Sigmoid colon (tissue), 4 donors: ENCODE measurements around the gene STON2.

ENCODE experiments used
- EP300 ChIP-seq, 4 donors: sonication (generic); formaldehyde crosslinking; IDR thresholded peaks; one replicate each; pipeline ENCODE4 v1.6.1; 2017; ENCODE audit warnings: antibody characterized with exemption in 4 of 4
- POLR2A ChIP-seq, 2 donors: fragments of 450-650 bp; IDR thresholded peaks; one replicate each; pipeline ENCODE4 v1.6.1; 2016; ENCODE audit warnings: antibody characterized with exemption in 2 of 2, mild to moderate bottlenecking in 2 of 2, moderate library complexity in 2 of 2
- POLR2AphosphoS5 ChIP-seq, 4 donors: sonication (generic); formaldehyde crosslinking; IDR thresholded peaks; one replicate each; pipeline ENCODE4 v1.6.1; 2017; ENCODE audit warnings: antibody characterized with exemption in 4 of 4
- TF ChIP-seq, protein P1 (sequence below), 4 experiments: fragments of 450-650 bp in 3 of 4; fragments of 200-600 bp in 1 of 4; IDR thresholded peaks; one replicate each; pipeline ENCODE4 v1.5.1; 2016 to 2019; ENCODE audit warnings: antibody characterized with exemption in 4 of 4, mild to moderate bottlenecking in 3 of 4, moderate library complexity in 2 of 4

GRCh38 chr14:81219210-81219758 lies 180.8 kb downstream of the STON2 start:
- TF ChIP-seq POLR2A (IDR thresholded peaks at IDR 0.05) (peak; percentile 99), EP300 (IDR thresholded peaks at IDR 0.05) (peak in 1 of 4 donors; percentile 45), POLR2AphosphoS5 (IDR thresholded peaks at IDR 0.05) (peak; percentile 98 to 100 (median 99))
- TF ChIP-seq, protein P1, sequence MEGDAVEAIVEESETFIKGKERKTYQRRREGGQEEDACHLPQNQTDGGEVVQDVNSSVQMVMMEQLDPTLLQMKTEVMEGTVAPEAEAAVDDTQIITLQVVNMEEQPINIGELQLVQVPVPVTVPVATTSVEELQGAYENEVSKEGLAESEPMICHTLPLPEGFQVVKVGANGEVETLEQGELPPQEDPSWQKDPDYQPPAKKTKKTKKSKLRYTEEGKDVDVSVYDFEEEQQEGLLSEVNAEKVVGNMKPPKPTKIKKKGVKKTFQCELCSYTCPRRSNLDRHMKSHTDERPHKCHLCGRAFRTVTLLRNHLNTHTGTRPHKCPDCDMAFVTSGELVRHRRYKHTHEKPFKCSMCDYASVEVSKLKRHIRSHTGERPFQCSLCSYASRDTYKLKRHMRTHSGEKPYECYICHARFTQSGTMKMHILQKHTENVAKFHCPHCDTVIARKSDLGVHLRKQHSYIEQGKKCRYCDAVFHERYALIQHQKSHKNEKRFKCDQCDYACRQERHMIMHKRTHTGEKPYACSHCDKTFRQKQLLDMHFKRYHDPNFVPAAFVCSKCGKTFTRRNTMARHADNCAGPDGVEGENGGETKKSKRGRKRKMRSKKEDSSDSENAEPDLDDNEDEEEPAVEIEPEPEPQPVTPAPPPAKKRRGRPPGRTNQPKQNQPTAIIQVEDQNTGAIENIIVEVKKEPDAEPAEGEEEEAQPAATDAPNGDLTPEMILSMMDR (IDR thresholded peaks at IDR 0.05): no peak
